Smooth muscle cell (in vitro differentiated cells): ENCODE results near the gene DDI2. TPM values are rescaled to one million over a fixed set of nuclear protein-coding genes. Genes with fewer than 3 reads are reported as not detected.
"Not testable (repeated sequence)": the region's sequence is repeated elsewhere in the genome, so short reads cannot be mapped to it uniquely, and the experiment has no call there.

Source experiments
- DNase-seq: peaks from one replicate; lab custom pipeline; 2025; ENCODE audit not compliant: unreplicated experiment; lab: John Stamatoyannopoulos, UW
- H2AFZ ChIP-seq: fragments of 200-600 bp; sonication (generic); 2 replicates; pipeline ENCODE4 v1.6.0; 2016; ENCODE audit warnings: antibody characterized with exemption, low read depth, mild to moderate bottlenecking
- H3F3A ChIP-seq: fragments of 200-600 bp; sonication (generic); 2 replicates; pipeline ENCODE4 v1.6.0; 2017; ENCODE audit warnings: antibody characterized with exemption, low read depth
- H3K27ac ChIP-seq: fragments of 200-600 bp; sonication (generic); 2 replicates; pipeline ENCODE4 v1.5.1; 2016; ENCODE audit warnings: low read depth, mild to moderate bottlenecking
- H3K27me3 ChIP-seq: fragments of 200-600 bp; sonication (generic); 2 replicates; pipeline ENCODE4 v1.6.1; 2016; ENCODE audit warnings: low read depth, mild to moderate bottlenecking
- H3K36me3 ChIP-seq: fragments of 200-600 bp; sonication (generic); 2 replicates; pipeline ENCODE4 v1.5.1; 2016; ENCODE audit warnings: low read depth
- H3K4me1 ChIP-seq: fragments of 200-600 bp; sonication (generic); 2 replicates; pipeline ENCODE4 v1.5.1; 2016; ENCODE audit warnings: low read depth
- H3K4me2 ChIP-seq: fragments of 200-600 bp; sonication (generic); 2 replicates; pipeline ENCODE4 v1.6.0; 2016; ENCODE audit warnings: mild to moderate bottlenecking
- H3K4me3 ChIP-seq: fragments of 200-600 bp; sonication (generic); 2 replicates; pipeline ENCODE4 v1.5.1; 2016; ENCODE audit warnings: mild to moderate bottlenecking
- H3K79me2 ChIP-seq: fragments of 200-600 bp; sonication (generic); 2 replicates; pipeline ENCODE4 v1.6.0; 2016; ENCODE audit warnings: low read depth, mild to moderate bottlenecking
- H3K9ac ChIP-seq: fragments of 200-600 bp; sonication (generic); 2 replicates; pipeline ENCODE4 v1.6.0; 2016; ENCODE audit warnings: low read depth
- H3K9me3 ChIP-seq: fragments of 200-600 bp; sonication (generic); replicated peaks from 2 replicates; pipeline ENCODE4 v1.5.1; 2016; ENCODE audit warnings: low read depth
- H4K20me1 ChIP-seq: fragments of 200-600 bp; sonication (generic); 2 replicates; pipeline ENCODE4 v1.6.0; 2016; ENCODE audit warnings: low read depth
- WGBS: methylation state at CpG from one replicate; pipeline ENCODE4 v1.1.7; 2016; ENCODE audit warnings: low lambda C conversion rate; 5-methylcytosine and 5-hydroxymethylcytosine counted together
- polyA plus RNA-seq: library from polyadenylated mRNA; unstranded; fragments of >200 nt; fragmentation: Nextera tagmentation; extraction: Ambion mirVana; gene quantifications from 2 replicates; pipeline ENCODE4 v1.2.1, GENCODE V29; 2016
- total RNA-seq: library from RNA; depleted of rRNA; stranded (reverse); fragments of >200 nt; gene quantifications from 2 replicates; pipeline ENCODE4 v1.2.3, GENCODE V29; 2014
- TF ChIP-seq, protein P1 (sequence below): fragments of 200-600 bp; sonication (generic); IDR thresholded peaks from 2 replicates; pipeline ENCODE4 v1.5.1; 2017; ENCODE audit warnings: borderline replicate concordance, mild to moderate bottlenecking, antibody characterized with exemption; ENCODE audit not compliant: insufficient read depth, poor library complexity, severe bottlenecking

DDI2 gene
- total and polyA plus RNA-seq, 2 experiments from 2014 or later: 3.5 to 10.9 TPM

DNA sequence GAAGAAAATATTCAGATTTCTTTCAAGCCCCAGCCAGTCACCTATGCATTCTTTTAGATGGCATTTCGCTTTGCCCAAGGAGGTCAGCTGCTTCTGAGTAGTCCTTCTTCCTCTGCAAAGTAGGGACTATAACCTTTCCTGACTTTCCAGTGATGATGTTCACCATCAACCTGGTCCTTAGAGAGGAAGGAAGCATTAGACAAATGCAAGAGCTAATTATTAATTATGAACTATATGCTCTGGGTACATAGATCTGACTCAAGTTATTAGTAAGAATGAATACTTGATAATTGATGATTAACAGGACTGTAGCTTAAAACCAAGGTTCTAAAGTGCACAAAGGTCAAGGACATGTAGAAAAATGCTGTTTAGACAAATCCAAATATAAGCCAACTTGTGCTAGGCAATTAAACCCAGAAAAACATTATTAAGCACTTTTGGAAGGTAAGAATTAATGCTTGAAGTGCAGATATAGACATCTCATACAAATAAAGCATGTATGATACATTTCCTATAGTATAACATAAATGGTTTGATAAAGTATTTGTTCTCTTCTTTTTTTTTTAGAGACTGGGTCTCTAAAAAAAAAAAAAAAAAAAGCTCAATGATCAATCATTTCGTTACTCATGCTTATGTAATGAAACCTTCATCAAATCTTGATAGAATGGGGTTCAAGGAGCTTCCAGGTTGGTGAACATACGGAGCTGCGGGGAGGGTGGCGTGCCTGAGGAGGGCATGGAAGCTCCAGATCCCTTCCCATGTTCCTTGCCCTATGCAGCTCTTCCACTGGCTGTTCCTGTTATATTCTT lies 21.2 kb upstream of the DDI2 start:
- no peaks in the 10 kb centered on the region for H4K20me1 ChIP-seq
- H3K27me3 ChIP-seq: peaks cover 15% of the 10 kb centered on the region
- H3K4me3 ChIP-seq: no peak overlapping the region
- no peaks in the 10 kb centered on the region for H3F3A ChIP-seq
- no peak overlapping the region for H2AFZ ChIP-seq
- no peaks in the 10 kb centered on the region for H3K79me2 ChIP-seq
- no peaks in the 10 kb centered on the region for H3K36me3 ChIP-seq
- H3K9ac ChIP-seq: no peak overlapping the region
- no peak overlapping the region for H3K4me2 ChIP-seq
- H3K27ac ChIP-seq: no peak overlapping the region
- WGBS: 91% methylated on average over 5 of the region's 5 CpGs
- TF ChIP-seq, protein P1, sequence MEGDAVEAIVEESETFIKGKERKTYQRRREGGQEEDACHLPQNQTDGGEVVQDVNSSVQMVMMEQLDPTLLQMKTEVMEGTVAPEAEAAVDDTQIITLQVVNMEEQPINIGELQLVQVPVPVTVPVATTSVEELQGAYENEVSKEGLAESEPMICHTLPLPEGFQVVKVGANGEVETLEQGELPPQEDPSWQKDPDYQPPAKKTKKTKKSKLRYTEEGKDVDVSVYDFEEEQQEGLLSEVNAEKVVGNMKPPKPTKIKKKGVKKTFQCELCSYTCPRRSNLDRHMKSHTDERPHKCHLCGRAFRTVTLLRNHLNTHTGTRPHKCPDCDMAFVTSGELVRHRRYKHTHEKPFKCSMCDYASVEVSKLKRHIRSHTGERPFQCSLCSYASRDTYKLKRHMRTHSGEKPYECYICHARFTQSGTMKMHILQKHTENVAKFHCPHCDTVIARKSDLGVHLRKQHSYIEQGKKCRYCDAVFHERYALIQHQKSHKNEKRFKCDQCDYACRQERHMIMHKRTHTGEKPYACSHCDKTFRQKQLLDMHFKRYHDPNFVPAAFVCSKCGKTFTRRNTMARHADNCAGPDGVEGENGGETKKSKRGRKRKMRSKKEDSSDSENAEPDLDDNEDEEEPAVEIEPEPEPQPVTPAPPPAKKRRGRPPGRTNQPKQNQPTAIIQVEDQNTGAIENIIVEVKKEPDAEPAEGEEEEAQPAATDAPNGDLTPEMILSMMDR: no peak
- no peaks in the 10 kb centered on the region for H3K9me3 ChIP-seq
- no peak for DNase-seq
- no peaks in the 10 kb centered on the region for H3K4me1 ChIP-seq

DNA sequence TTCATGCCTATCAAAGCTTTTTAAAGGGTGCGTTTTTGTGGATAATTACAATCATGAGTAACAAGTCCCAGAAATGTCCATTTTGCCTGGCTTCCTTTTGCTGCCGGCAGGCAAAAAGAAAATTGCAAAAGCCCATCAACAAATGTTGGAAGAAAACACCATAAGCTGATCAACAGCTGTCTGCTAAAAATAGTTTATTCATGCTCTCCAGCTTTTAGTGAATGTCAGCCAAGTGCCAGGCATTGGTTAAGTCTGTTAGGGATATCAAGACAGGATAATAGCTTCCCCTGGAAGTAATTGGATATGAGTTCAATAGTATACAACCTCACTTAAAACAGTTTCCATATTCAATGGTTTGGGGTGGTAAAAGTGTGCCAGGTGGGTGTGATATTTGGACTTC lies 18.8 kb upstream of the DDI2 start:
- no peaks in the 10 kb centered on the region for H4K20me1 ChIP-seq
- H2AFZ ChIP-seq: no peak overlapping the region
- no peak for DNase-seq
- H3K4me2 ChIP-seq: no peak overlapping the region
- H3K9ac ChIP-seq: no peak overlapping the region
- no peaks in the 10 kb centered on the region for H3K36me3 ChIP-seq
- H3K27ac ChIP-seq: no peak overlapping the region
- H3F3A ChIP-seq: no peaks in the 10 kb centered on the region
- no peak overlapping the region for H3K4me3 ChIP-seq
- H3K79me2 ChIP-seq: no peaks in the 10 kb centered on the region
- TF ChIP-seq, protein P1: no peak
- H3K27me3 ChIP-seq: peaks cover 15% of the 10 kb centered on the region
- no peaks in the 10 kb centered on the region for H3K9me3 ChIP-seq
- H3K4me1 ChIP-seq: peaks cover 4% of the 10 kb centered on the region
- 82% methylated on average over 2 of the region's 2 CpGs for WGBS

DNA sequence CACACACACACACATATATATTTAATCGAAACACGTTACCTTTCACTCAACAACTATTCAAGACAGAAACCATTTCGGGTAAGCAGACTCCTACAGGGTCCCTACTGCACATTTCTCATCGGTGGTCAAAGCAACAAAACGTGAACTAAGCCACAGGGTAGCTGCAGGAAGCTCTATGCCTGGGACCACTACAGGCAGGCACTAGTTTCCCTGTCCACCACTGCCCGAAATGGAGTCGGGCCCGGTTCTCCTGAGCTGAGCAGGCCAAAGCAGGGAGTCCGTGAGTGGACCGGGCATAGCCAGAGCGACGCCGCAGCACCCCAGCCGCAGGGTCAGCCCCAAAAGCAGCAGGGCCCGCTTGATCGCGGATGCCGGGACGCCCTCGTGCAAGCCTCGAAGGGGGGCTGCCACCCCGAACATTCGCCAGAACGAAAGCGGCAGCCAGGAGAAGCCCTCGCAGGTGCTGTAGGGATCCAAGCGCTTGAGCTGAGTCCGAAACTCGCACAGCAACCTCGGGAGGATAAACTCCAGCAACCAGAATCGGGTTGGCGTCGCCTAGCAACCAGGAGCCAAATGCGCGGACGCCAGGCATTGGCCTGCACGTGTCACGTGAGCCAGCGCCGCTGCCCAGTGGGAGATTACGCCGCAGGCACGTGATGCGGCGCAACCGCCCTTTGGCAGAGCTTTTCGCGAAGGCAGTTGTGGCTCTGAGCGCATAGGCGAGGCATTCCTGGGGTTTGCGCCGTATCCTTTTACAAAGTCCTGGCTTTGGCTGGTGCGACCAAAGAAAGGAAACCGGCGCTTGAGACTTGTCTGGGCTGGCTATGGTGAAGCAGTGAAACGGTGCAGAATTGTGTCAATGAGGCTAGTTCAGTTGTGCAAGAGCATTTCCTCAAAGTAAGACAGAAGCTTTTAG lies 13.9 kb upstream of the DDI2 start:
- peak overlapping the region; percentile 96 for H2AFZ ChIP-seq
- 7% methylated on average over 56 of the region's 56 CpGs for WGBS
- peak overlapping the region; percentile 87 for H3K9ac ChIP-seq
- no peaks in the 10 kb centered on the region for H3K27me3 ChIP-seq
- peaks cover 4% of the 10 kb centered on the region for H3K4me1 ChIP-seq
- peak overlapping the region; percentile 84 for H3K4me3 ChIP-seq
- H4K20me1 ChIP-seq: no peaks in the 10 kb centered on the region
- no peaks in the 10 kb centered on the region for H3K36me3 ChIP-seq
- H3K9me3 ChIP-seq: no peaks in the 10 kb centered on the region
- peak overlapping the region; percentile 98 for H3K4me2 ChIP-seq
- no peaks in the 10 kb centered on the region for H3K79me2 ChIP-seq
- H3K27ac ChIP-seq: peak overlapping the region; percentile 69
- H3F3A ChIP-seq: no peaks in the 10 kb centered on the region
- TF ChIP-seq, protein P1: no peak
- peak; percentile 55 for DNase-seq

- H3K36me3 ChIP-seq, H3K4me1 ChIP-seq, H3K9me3 ChIP-seq, H2AFZ ChIP-seq, H3K9ac ChIP-seq, DNase-seq, H4K20me1 ChIP-seq, H3F3A ChIP-seq, H3K79me2 ChIP-seq, H3K27me3 ChIP-seq: not testable (repeated sequence)
- Histone ChIP-seq H3K4me2 (peak overlapping the region; percentile 98), H3K4me3 (peak overlapping the region; percentile 84), H3K27ac (peak overlapping the region; percentile 69)
- WGBS: 91% methylated on average over 13 of the region's 13 CpGs
Observed at GRCh38 chr1:15603966-15604282, 13.3 kb upstream of the DDI2 start.

- H3K27me3 ChIP-seq, H3K27ac ChIP-seq, H3K4me3 ChIP-seq, H3K79me2 ChIP-seq, DNase-seq, H3K9me3 ChIP-seq, H3F3A ChIP-seq, H3K4me2 ChIP-seq, H3K36me3 ChIP-seq, H3K4me1 ChIP-seq, H2AFZ ChIP-seq, H3K9ac ChIP-seq, H4K20me1 ChIP-seq: not testable (repeated sequence)
- WGBS: 96% methylated on average over 15 of the region's 21 CpGs
Observed at GRCh38 chr1:15604400-15604799, 12.9 kb upstream of the DDI2 start.
